ENCODE measurements around the gene C2CD4D. TPM values are rescaled to one million over a fixed set of nuclear protein-coding genes. Genes with fewer than 3 reads are reported as not detected.

C2CD4D gene
- total RNA-seq, 1 experiment from 2014 or later = not detected

DNA sequence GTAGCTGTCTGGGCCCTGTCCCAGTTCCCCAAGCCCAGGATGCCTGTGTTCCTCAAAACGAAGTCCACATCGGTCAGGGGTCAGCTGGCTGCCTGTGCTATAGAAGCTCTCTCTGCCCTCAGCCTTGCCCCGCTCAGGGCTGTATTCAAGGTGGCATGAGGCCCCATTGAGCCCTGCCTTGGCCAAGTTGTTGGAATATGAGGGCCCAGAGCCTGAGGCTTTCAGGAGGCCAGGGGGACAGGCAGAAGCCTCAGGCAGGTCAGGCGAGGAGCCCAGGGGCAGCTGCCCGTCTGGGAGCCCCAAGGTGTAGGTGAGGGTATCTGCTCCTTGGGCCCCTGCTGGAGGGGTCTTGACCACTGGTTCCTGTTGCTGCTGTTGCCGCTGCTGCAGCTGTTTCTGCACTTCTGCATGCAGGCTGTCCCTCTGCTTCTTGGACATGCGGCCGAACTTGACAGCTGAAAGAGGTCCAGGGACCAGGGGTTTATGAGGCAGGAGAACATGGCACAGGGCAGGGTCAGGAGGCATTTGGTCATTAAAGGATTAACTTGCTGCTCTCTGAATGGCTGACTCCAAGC, 24.6 kb downstream of the C2CD4D start:
- DNase-seq (ENCODE audit: low spot score) = no peak

- DNase-seq (ENCODE audit: low spot score) = no peak
Measured at GRCh38 chr1:151814426-151814825, 25.2 kb downstream of the C2CD4D start.

- no peak for DNase-seq (ENCODE audit: low spot score)
Measured at GRCh38 chr1:151813271-151813977, 26.2 kb downstream of the C2CD4D start.

GRCh38 chr1:151811181-151811580, 28.4 kb downstream of the C2CD4D start:
- no peak for DNase-seq (ENCODE audit: low spot score)

DNA sequence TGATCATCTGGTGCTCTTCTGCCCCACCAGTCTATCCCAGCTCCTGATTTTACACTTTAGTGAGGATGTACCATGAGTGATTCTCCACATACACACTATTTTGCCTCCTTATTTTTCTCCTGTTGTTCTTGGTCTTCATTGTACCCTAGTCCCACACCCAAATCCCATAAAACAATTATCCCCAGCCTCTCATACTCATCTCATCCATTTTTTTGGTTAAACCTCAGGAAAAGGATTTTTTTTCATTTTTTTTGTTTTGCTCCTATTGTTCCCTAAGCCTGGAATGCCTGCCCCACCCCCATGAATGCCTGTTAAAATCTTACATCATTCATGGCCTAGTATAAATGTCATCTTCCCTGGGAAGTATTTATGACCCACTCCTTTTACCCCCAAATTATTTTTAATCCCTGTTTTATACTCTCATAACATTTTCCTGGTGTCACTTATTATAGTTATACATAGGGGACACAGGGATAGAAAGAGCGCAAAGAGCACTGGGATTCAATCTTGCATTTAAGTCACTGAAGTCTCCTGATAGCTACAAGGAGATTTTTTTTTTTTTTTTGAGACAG, 29.5 kb downstream of the C2CD4D start:
- no peak for DNase-seq (ENCODE audit: low spot score)

- DNase-seq (ENCODE audit: low spot score) = no peak
Measured at GRCh38 chr1:151809290-151809984, 30.2 kb downstream of the C2CD4D start.

DNA sequence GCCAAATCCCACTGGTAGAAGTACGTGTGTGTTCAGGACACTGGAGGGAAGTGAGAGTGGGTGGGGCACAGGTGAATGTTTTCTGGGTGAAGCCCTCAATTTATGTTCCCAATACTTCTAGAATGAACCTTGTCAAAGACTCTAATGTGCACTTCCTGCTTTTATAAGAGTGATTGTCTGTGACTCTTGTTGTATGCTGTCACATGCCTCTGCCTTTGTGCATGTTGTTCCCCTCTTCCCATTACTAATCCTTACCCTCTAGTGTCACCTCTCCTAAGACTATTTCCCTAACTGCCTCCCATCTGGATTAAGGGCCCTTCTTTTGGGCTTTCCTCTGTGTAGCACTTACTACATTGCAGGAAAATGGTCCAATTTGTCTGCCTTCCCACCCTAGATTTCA, 31.9 kb downstream of the C2CD4D start:
- no peak for DNase-seq (ENCODE audit: low spot score)

DNA sequence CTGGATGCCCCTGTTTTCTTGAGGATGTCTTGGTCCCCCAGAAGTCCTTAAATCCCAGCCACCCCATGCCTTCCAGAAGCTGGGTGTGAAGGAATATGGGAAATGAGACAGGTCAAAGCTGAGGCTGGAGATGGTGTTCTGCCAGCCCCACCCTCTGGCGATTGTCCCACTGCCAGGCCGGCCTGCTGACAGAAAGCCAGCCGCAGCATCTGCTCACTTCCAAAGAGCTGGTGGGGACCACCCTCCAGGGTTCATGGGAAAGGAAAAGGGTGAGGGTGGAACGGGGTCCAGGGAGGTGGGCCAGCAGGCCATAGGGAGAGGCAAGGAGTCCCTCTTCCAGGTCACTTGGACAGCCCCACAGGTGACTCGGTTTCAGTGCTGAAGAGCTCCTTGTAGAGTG, 32.5 kb downstream of the C2CD4D start:
- DNase-seq (ENCODE audit: low spot score) = no peak

GRCh38 chr1:151806170-151806569, 33.5 kb downstream of the C2CD4D start:
- no peak for DNase-seq (ENCODE audit: low spot score)

GRCh38 chr1:151805066-151805820, 34.4 kb downstream of the C2CD4D start, which contains the start of gene LINGO4:
TSS of gene LINGO4 (minus strand) at chr1:151805419. CDS start at chr1:151802704, 2,715 bp downstream.
- no peak for DNase-seq (ENCODE audit: low spot score)

GRCh38 chr1:151803915-151804314, 35.7 kb downstream of the C2CD4D start:
- DNase-seq (ENCODE audit: low spot score) = no peak

DNA sequence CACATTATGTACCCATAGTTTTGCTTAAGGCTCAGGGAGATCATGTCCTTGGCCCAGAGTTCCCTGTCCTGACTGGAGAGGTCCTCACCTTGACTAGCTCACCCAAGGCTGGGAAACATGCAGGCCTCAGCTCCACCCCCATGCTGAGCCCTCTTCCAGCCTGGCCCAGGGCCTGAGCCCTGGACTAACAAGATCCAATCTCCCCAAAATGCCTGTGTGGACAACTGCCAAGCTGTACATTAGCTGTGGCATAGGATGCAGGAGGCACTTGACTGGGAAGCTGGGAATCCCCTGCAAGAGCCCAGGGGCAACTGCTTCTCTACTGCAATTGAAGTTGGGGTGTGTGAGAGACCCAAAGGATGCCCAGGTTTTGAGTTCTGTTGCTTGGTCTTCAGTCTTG, 36.5 kb downstream of the C2CD4D start:
- no peak for DNase-seq (ENCODE audit: low spot score)

GRCh38 chr1:151802372-151802771, 37.2 kb downstream of the C2CD4D start:
- DNase-seq (ENCODE audit: low spot score) = no peak

- DNase-seq (ENCODE audit: low spot score) = no peak
Measured at GRCh38 chr1:151801846-151802245, 37.8 kb downstream of the C2CD4D start.

GRCh38 chr1:151801310-151801820, 38.3 kb downstream of the C2CD4D start:
- DNase-seq (ENCODE audit: low spot score) = no peak

GRCh38 chr1:151800830-151801229, 38.8 kb downstream of the C2CD4D start:
- DNase-seq (ENCODE audit: low spot score) = no peak

GRCh38 chr1:151799179-151800022, 40.2 kb downstream of the C2CD4D start:
- no peak for DNase-seq (ENCODE audit: low spot score)

GRCh38 chr1:151798571-151798970, 41.0 kb downstream of the C2CD4D start:
- DNase-seq (ENCODE audit: low spot score) = no peak

DNA sequence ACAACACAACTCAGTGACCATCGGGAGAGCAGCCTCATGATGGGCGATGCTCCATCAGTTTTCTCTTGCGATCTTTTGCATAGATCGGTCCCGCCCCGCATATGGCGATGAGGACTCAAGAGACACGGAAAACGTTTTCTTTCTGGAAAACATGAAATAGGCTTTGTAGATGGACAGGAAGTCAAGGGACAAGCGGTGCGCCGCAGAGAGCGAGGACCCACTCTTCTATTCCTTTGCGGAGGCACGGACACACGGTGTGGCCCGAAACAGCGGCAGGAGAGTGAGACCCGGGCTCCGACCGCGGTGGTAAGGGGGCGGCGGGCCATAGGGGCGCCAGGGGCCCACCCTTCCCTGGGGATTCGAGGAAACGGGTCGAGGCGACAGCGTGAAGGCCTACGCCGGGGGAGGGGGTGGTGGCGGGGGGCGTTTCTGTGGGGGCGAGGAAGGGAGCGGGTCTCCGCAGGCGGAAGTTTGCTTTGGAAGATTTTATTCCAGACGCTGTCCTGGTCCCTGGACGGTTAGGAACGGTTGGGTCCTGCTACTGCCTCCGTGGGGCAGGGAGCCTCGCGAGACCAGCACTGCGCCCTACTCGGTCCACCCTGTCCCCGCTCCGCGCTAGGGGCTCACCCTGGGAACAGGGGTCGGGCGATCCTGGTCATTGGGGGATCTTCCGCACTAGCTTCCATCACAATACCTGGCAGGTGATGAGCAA, 48.5 kb downstream of the C2CD4D start:
- no peak for DNase-seq (ENCODE audit: low spot score)

Measured in H4 (cell line).